Islet precursor cell (in vitro differentiated cells): Measurements from ENCODE around the gene KCTD12.

Source experiments
- DNase-seq: peaks from one replicate; pipeline ENCODE4 v3.0.0-alpha.2; 2018

KCTD12 gene

GRCh38 chr13:76853481-76853880 is 32.7 kb downstream of the KCTD12 start:
- DNase-seq: no peak

DNA sequence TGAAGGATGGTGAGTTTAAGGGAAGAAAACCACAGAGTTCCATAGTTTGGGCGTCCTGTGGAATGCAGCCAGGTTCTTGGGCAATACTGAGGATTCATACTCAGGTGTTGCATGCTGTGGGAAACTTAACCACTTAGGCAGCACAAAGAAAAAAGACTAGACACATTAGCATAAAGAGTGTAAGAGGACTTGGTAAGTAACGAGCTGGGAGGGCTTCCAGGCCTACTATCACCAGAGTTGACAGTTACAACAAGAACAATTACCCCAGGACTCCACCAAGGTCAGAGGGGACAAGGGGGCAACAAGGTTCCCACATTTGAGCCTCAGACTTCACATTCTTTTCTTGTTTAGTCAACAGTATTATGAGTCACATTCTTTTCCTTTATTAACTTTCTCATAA is 33.2 kb downstream of the KCTD12 start:
- DNase-seq: peak; percentile 57

GRCh38 chr13:76851961-76852360 is 34.2 kb downstream of the KCTD12 start:
- no peak for DNase-seq

GRCh38 chr13:76849493-76849892 is 36.7 kb downstream of the KCTD12 start:
- no peak for DNase-seq

DNA sequence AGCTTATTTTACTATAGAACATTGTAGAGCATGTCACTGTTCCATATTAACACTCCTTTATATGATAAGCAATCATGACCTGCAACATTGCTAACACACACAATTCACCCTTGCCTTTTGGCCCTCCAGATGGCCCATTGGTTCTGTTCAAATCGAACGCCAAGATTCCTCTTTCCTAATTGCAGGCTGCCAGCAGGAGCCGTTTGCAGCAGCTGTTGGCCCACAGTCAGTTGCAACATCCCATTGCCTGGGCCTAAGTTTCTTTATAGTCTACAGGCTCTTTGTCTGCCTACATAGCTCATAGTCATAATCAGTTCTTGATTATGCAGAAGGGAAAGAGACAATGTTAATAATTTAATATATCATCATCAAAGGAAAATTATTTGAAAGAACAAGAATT is 37.6 kb downstream of the KCTD12 start:
- no peak for DNase-seq

DNA sequence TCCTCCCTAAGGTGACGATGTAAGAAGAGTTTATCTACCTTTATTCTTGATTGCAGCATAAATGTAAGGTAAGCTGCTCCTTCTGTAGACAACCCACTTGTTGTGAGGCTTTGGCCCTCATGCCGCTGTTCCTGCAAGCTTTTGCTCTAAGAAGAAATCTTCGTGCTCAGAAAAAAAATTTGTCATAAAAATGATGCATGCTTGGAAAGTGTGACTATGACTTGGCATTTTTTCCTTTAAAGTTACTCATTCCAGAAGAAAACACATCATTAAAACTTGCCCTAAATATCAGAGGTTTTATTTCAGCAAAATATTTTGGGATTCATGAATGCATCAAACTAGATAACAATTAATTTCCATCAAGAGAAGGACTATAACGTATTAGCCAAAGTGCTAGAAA is 39.8 kb downstream of the KCTD12 start:
- no peak for DNase-seq

- no peak for DNase-seq
Measured at GRCh38 chr13:76845865-76846264, 40.3 kb downstream of the KCTD12 start.

DNA sequence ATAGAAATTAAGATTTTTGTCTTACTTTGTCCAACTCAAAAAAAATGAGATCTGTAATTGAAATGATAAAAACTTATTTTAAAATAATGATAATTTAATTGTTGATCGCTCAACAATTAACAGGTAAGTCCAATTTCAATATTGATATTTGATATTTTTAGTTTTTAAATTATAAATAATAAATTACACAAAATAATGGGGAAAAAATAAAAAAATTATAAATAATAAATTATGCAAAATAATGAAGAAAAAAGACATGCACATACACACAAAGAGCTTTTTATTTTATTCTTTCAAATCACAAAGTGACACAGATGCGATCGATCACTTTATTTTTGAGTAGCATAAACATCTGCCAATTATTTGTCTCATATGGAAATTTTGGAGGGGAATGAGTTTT is 40.8 kb downstream of the KCTD12 start:
- DNase-seq: no peak

DNA sequence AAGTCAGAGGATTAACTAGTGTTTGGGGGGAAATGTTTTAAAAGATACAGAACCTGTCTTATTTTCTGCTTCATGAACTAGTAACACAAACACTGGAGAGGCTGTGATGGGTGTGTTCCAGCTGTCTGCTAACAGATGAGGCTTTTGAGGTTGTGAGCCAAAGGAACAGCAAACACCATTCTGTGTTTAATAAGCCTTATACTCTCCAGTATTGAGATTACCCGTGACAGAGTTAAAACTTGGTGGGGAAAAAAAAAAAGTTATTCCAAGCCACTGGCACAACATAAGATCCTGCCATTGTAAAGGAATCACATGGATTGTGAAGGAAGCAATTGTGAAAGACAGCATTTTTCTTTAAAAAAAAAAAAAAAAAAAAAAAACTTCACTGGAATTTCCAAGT is 48.4 kb downstream of the KCTD12 start:
- DNase-seq: no peak

GRCh38 chr13:76836311-76836710 is 49.9 kb downstream of the KCTD12 start:
- DNase-seq: no peak

GRCh38 chr13:76833441-76833954 is 52.7 kb downstream of the KCTD12 start:
- no peak for DNase-seq

DNA sequence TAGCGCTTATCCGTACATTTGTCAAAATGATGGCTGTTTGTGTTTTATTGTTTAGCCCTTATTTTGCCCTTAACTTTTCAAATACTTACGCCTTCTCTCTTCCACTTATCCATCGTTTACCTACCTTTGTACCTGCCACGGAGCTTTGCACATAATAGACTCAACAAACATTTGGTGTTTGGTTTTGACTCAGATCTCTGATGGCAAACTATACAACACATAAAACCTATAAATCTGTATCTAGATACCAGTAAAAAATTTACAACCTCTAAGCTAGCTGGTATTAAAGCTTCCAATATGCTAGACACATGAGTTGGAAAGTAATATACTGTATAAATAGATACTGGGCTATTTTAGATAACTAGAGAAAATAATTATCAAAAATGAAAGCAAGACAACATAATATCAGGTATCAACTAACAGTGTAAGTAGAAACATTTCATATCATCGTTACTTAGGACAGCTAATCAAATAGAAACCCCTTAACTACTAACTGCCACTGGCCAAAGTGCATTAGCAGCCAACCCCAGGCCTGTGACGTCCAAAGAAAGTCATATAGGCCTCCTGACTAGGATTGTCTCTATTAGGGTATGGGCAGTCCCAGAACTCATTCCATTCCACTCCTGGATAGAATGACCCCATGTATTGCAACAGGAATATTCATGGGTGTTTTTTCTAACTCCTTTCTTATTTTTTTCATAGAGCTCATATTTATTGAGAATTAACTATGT is 53.8 kb downstream of the KCTD12 start:
- no peak for DNase-seq

- DNase-seq: no peak
Measured at GRCh38 chr13:76830805-76831204, 55.4 kb downstream of the KCTD12 start.
